HCT116 (cell line): Measurements from ENCODE around the gene PLB1. TPM values are rescaled to one million over a fixed set of nuclear protein-coding genes. Genes with fewer than 3 reads are reported as not detected.

Source experiments
- ATAC-seq: fragments of 200-7000 bp; cut with Tn5 transposase; 2 replicates; pipeline ENCODE4 v1.9.1; 2020; ENCODE audit warnings: mild to moderate bottlenecking, moderate library complexity
- BruUV-seq: library from RNA; stranded (reverse); fragments of 400-500 nt; replicated peaks from 2 replicates; lab custom pipeline; 2021; lab: Mats Ljungman, UMichigan
- CTCF ChIA-PET: fragments of 300-600 bp; sonication (Branson Sonifier 250); formaldehyde crosslinking; loops from one replicate; lab custom pipeline; 2021; ENCODE audit warnings: antibody characterized with exemption; lab: Charles Lee
- POLR2A ChIA-PET: fragments of 300-600, 350-600 bp; sonication (Branson Sonifier 250); formaldehyde crosslinking; loops from one replicate; lab custom pipeline; 2021; ENCODE audit warnings: antibody characterized with exemption; lab: Charles Lee
- RAD21 ChIA-PET, 2 experiments: fragments of 300-600 bp; sonication (Branson Sonifier 250); formaldehyde crosslinking; loops; one replicate each; lab custom pipeline; 2023; ENCODE audit warnings: low total read pairs in 2 of 2; ENCODE audit not compliant: uncharacterized antibody in 2 of 2, unreplicated experiment in 2 of 2, low non-redundant PET in 1 of 2; lab: Charles Lee
- DNase-seq: peaks from one replicate; pipeline ENCODE4 v3.0.0-alpha.2; 2010; ENCODE audit warnings: low read depth, low spot score
- H2AFZ ChIP-seq: fragments of 200-600 bp; shearing (Covaris generic), sonication (generic); 2 replicates; pipeline ENCODE4 v1.6.1; 2017; ENCODE audit warnings: low read depth, mixed run types, mixed read lengths, antibody characterized with exemption, low read length; ENCODE audit not compliant: poor library complexity, severe bottlenecking
- H3K27ac ChIP-seq: 2 replicates; pipeline ENCODE4 v1.5.1; 2012; ENCODE audit warnings: low read depth, low read length
- H3K27me3 ChIP-seq: fragments of 200-600 bp; sonication (generic); 2 replicates; pipeline ENCODE4 v1.6.1; 2016; ENCODE audit warnings: mixed run types, low read length, mixed read lengths; ENCODE audit not compliant: insufficient read depth
- H3K36me3 ChIP-seq, 2 experiments: fragments of 200-500 bp in 1 of 2; fragments of 200-600 bp in 1 of 2; sonication (Bioruptor generic) in 1 of 2; sonication (generic) in 1 of 2; 2 replicates each; pipeline versions ENCODE4 v1.5.1 to v1.6.1; 2014 to 2016; ENCODE audit warnings: low read length in 2 of 2, inconsistent platforms in 1 of 2, mixed read lengths in 1 of 2, mixed run types in 1 of 2; ENCODE audit not compliant: insufficient read depth in 2 of 2, control insufficient read depth in 1 of 2
- H3K4me1 ChIP-seq, 2 experiments: fragments of 200-600 bp in 1 of 2; sonication (generic) in 1 of 2; 2 replicates each; pipeline versions ENCODE4 v1.5.1 to v1.6.1; 2012 to 2017; ENCODE audit warnings: low read length in 2 of 2, inconsistent platforms in 1 of 2, mild to moderate bottlenecking in 1 of 2, mixed read lengths in 1 of 2, mixed run types in 1 of 2, moderate library complexity in 1 of 2; ENCODE audit not compliant: insufficient read depth in 2 of 2, control insufficient read depth in 1 of 2
- H3K4me2 ChIP-seq: fragments of 200-600 bp; sonication (generic); 2 replicates; pipeline ENCODE4 v1.6.1; 2017; ENCODE audit warnings: mixed run types, low read length, mixed read lengths
- H3K4me3 ChIP-seq, 2 experiments: fragments of 200-600 bp in 1 of 2; sonication (generic) in 1 of 2; replicated peaks in 1 of 2; 2 replicates each; pipeline ENCODE4 v1.5.1; 2011 to 2016; ENCODE audit warnings: low read length in 2 of 2, control low read depth in 1 of 2, low read depth in 1 of 2, mild to moderate bottlenecking in 1 of 2, mixed read lengths in 1 of 2, mixed run types in 1 of 2
- H3K79me2 ChIP-seq: fragments of 200-600 bp; sonication (generic); 2 replicates; pipeline ENCODE4 v1.6.1; 2017; ENCODE audit warnings: mild to moderate bottlenecking, mixed run types, low read length, moderate library complexity, mixed read lengths; ENCODE audit not compliant: insufficient read depth
- H3K9ac ChIP-seq: fragments of 200-600 bp; sonication (generic); 2 replicates; pipeline ENCODE4 v1.6.1; 2016; ENCODE audit warnings: low read length, mixed read lengths
- H3K9me2 ChIP-seq: fragments of 200-600 bp; sonication (generic), shearing (Covaris generic); 2 replicates; pipeline ENCODE4 v1.6.1; 2017; ENCODE audit warnings: mixed run types, mild to moderate bottlenecking, moderate library complexity; ENCODE audit not compliant: insufficient read depth
- H3K9me3 ChIP-seq, 2 experiments: fragments of 200-500 bp in 1 of 2; fragments of 200-600 bp in 1 of 2; sonication (Bioruptor generic) in 1 of 2; sonication (generic) in 1 of 2; 2 replicates each; pipeline ENCODE4 v1.6.1; 2014 to 2017; ENCODE audit warnings: low read length in 2 of 2, mixed read lengths in 2 of 2, inconsistent platforms in 1 of 2, low read depth in 1 of 2, mild to moderate bottlenecking in 1 of 2, mixed run types in 1 of 2, moderate library complexity in 1 of 2; ENCODE audit not compliant: control insufficient read depth in 1 of 2, insufficient read depth in 1 of 2
- H4K20me1 ChIP-seq: fragments of 200-600 bp; sonication (generic), shearing (Covaris generic); 2 replicates; pipeline ENCODE4 v1.6.1; 2017; ENCODE audit warnings: mixed run types, mild to moderate bottlenecking, moderate library complexity; ENCODE audit not compliant: insufficient read depth
- ATF3 ChIP-seq: IDR thresholded peaks from 2 replicates; pipeline ENCODE4 v1.6.1; 2012
- CBX3 ChIP-seq: IDR thresholded peaks from 2 replicates; pipeline ENCODE4 v1.6.1; 2012; ENCODE audit warnings: low read depth
- CEBPB ChIP-seq: IDR thresholded peaks from 2 replicates; pipeline ENCODE4 v1.6.1; 2012; ENCODE audit warnings: low read depth
- CTCF ChIP-seq, 3 experiments: fragments of 200-600 bp in 1 of 3; sonication (generic) in 1 of 3; IDR thresholded peaks in 2 of 3; conservative IDR thresholded peaks in 1 of 3; 2 replicates each; pipeline ENCODE4 v1.5.1; 2012 to 2017; ENCODE audit warnings: low read depth in 2 of 3, low read length in 2 of 3, antibody characterized with exemption in 1 of 3, borderline replicate concordance in 1 of 3, control low read depth in 1 of 3, mild to moderate bottlenecking in 1 of 3, mixed read lengths in 1 of 3, mixed run types in 1 of 3, moderate library complexity in 1 of 3; ENCODE audit not compliant: insufficient read depth in 1 of 3
- EGR1 ChIP-seq: IDR thresholded peaks from 2 replicates; pipeline ENCODE4 v1.6.1; 2012; ENCODE audit warnings: low read depth
- EZH2 ChIP-seq: fragments of 200-600 bp; sonication (generic); IDR thresholded peaks from 2 replicates; pipeline ENCODE4 v1.6.1; 2017; ENCODE audit warnings: antibody characterized with exemption, mixed run types
- FOSL1 ChIP-seq: IDR thresholded peaks from 2 replicates; pipeline ENCODE4 v1.6.1; 2012; ENCODE audit warnings: low read depth
- JUND ChIP-seq: IDR thresholded peaks from 2 replicates; pipeline ENCODE4 v1.6.1; 2012
- MAX ChIP-seq: IDR thresholded peaks from 2 replicates; pipeline ENCODE4 v1.6.1; 2012
- POLR2AphosphoS5 ChIP-seq: IDR thresholded peaks from 2 replicates; pipeline ENCODE4 v1.6.1; 2011; ENCODE audit warnings: mild to moderate bottlenecking, low read depth, low read length, moderate library complexity
- RAD21 ChIP-seq: IDR thresholded peaks from 2 replicates; pipeline ENCODE4 v1.6.1; 2012; ENCODE audit warnings: low read depth, mild to moderate bottlenecking
- REST ChIP-seq: IDR thresholded peaks from 2 replicates; pipeline ENCODE4 v1.6.1; 2012; ENCODE audit warnings: low read depth
- SP1 ChIP-seq: IDR thresholded peaks from 2 replicates; pipeline ENCODE4 v1.6.1; 2012; ENCODE audit warnings: low read depth
- TCF7L2 ChIP-seq: IDR thresholded peaks from 2 replicates; pipeline ENCODE4 v1.7.0; 2011; ENCODE audit warnings: borderline replicate concordance, inconsistent platforms; ENCODE audit not compliant: insufficient read depth, insufficient read length; ENCODE audit errors: extremely low read depth
- ZBTB33 ChIP-seq: IDR thresholded peaks from 2 replicates; pipeline ENCODE4 v1.6.1; 2011; ENCODE audit warnings: mild to moderate bottlenecking, low read length, moderate library complexity; ENCODE audit not compliant: insufficient replicate concordance; ENCODE audit errors: extremely low read depth
- ZFX ChIP-seq: fragments of 450-650 bp; IDR thresholded peaks from 2 replicates; pipeline ENCODE4 v1.6.1; 2017
- intact Hi-C: fragments of 100-400 bp; cut with micrococcal nuclease; formaldehyde crosslinking; loops from 2 replicates; pipeline ENCODE4 v1.10.0; 2022
- total RNA-seq: library from RNA; stranded (reverse); gene quantifications from one replicate; pipeline ENCODE4 v1.2.1, GENCODE V29; 2021; ENCODE audit not compliant: unreplicated experiment

The PLB1 gene
- total RNA-seq, 1 experiment from 2014 or later: 0.49 TPM

GRCh38 chr2:28600181-28600580 is 104.3 kb downstream of the PLB1 start (continued):
- TF ChIP-seq CTCF (IDR thresholded peaks at IDR 0.05 in 2 of 3, conservative IDR thresholded peaks at IDR 0.05 in 1 of 3; ENCODE audit: borderline replicate concordance in 1 of 3, insufficient read depth in 1 of 3, low read depth in 2 of 3, low read length in 2 of 3) (no peak), ZBTB33 (no peak), SP1 (no peak), EZH2 (no peak), CBX3 (no peak), FOSL1 (no peak), MAX (no peak)

GRCh38 chr2:28601616-28602015 is 105.8 kb downstream of the PLB1 start:
- no peak for DNase-seq
- no TSS peak for BruUV-seq
- Histone ChIP-seq H3K4me2 (no peak overlapping the region), H3K27ac (no peak overlapping the region), H4K20me1 (no peaks in the 10 kb centered on the region), H3K9me2 (no peaks in the 10 kb centered on the region), H3K9ac (no peak overlapping the region), H3K9me3 (no peaks in the 10 kb centered on the region), H3K27me3 (no peaks in the 10 kb centered on the region), H2AFZ (no peak overlapping the region), H3K36me3 (no peaks in the 10 kb centered on the region), H3K4me3 (no peak overlapping the region), H3K4me1 (peaks cover 11 to 19% of the 10 kb centered on the region in 2 experiments), H3K79me2 (no peaks in the 10 kb centered on the region)
- intact Hi-C loops: no loop called here
- RAD21 ChIA-PET: no interaction called here
- POLR2A ChIA-PET: no interaction called here
- TF ChIP-seq ATF3 (no peak), RAD21 (no peak), EGR1 (no peak), JUND (no peak), ZFX (no peak), REST (no peak), TCF7L2 (no peak), EZH2 (no peak), CEBPB (no peak), POLR2AphosphoS5 (no peak)
- CTCF ChIA-PET: no interaction called here
- ATAC-seq: no peak
